Sciatic nerve (tissue), 2 donors: ENCODE results near the gene SLC46A2. TPM values are rescaled to one million over a fixed set of nuclear protein-coding genes. Genes with fewer than 3 reads are reported as not detected.

Source experiments
- ATAC-seq: fragments of 200-7000 bp; cut with Tn5 transposase; one replicate; pipeline ENCODE4 v1.9.1; 2020; ENCODE audit warnings: mild to moderate bottlenecking, moderate library complexity
- DNase-seq: peaks from one replicate; pipeline ENCODE4 v3.0.0-alpha.2; 2020; ENCODE audit warnings: low spot score
- intact Hi-C: fragments of 100-400 bp; cut with DNase I; formaldehyde crosslinking; loops from one replicate; pipeline ENCODE4 v1.14.2; 2022
- total RNA-seq: library from RNA; stranded (reverse); fragmentation: NEBNext Ultra II Directional; extraction: Animal tissue kit (Norgen Biotek cat#: 25700); gene quantifications from one replicate; pipeline ENCODE4 v1.2.1, GENCODE V29; 2021
- donor health status: DM: no; HTN: no; CAD: no.
- donor health status: DM: no; HTN: no; CAD: no.

SLC46A2 gene
- total RNA-seq, 1 donor from 2014 or later: 0.27 TPM

- intact Hi-C loops: no loop called here
- DNase-seq (no peak), ATAC-seq (no peak)
Measured at GRCh38 chr9:112842555-112842954, 48.1 kb downstream of the SLC46A2 start.

DNA sequence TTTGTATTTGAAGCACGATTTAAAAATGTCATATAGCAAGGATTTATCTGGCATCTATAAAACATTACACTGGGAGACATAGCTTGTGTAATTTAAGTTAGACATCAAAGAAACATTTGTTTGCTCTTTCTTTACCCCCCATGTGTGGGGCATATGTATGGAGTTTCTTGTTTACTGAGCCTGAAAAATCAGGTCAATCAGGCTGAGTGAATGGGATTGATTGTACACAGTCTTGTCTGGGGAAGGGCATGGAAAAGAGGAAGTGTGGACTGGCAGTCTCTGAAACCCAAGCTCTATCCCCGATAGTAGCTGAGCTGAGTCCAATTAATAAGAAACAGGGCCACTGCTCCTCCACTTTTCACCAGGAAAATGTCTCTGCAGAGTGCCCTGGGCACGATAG lies 49.4 kb downstream of the SLC46A2 start:
- DNase-seq (no peak), ATAC-seq (no peak)
- intact Hi-C loops: no loop called here

DNA sequence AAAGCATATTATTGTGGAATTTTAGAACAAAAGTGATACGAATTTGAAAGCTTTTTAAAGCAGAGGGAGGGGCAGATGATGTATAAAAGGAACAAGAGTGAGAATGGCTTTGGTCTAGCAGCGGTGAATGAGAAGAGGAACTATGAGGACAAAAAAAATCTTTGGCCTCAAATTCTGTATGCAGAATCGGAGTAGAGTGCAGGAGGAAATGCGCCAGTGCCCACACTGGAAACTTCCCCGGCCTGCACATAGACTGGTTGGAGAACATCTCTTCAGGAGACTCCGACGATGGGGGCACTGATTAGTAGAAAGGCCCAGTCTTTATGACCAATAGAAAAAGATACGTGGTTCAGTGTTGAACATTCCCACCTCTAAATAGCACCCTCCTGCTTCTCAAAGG lies 51.3 kb downstream of the SLC46A2 start:
- intact Hi-C loops: no loop called here
- no peak for DNase-seq
- peak; percentile 36 for ATAC-seq

- intact Hi-C loops: no loop called here
- ATAC-seq (no peak), DNase-seq (no peak)
Measured at GRCh38 chr9:112838342-112838741, 52.3 kb downstream of the SLC46A2 start.

DNA sequence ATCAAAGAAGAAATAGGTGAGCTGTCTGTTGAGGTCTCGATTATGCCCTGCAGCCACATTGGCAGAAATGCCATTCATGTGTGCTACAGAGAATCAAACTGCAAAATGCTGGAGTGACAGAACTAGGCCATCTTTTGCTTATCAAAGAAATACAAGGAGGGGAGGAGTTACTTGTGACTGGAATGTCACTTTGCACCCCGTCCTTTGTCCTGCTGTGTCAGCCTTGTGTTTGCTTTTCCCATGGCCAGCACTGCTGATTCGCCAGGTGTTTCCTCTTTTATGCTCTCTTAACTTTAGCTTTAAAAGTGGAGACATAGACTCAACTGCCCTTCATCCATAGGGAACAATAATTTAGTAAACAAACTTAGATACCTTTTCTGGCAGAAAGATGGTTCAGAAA lies 54.3 kb downstream of the SLC46A2 start:
- ATAC-seq (no peak), DNase-seq (no peak)
- intact Hi-C loops: no loop called here

DNA sequence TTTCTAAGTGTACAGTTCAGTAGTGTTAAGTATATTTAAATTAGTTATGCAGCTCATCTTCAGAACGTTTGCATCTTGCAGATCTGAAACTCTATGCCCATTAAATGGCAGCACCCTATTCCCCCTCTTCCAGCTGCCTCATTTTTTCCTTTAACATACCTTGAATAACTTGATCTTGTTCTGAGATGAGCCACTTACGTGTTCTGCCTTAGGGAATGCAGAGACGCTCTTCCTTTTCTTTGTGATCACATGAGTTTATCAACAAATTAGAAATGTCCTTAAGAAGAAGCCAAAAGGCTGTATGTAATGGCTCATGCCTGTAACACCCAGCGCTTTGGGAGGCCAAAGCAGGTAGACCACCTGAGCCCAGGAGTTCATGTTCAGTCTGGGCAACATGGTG lies 57.6 kb downstream of the SLC46A2 start:
- intact Hi-C loops: no loop called here
- ATAC-seq (no peak), DNase-seq (no peak)

- intact Hi-C loops: no loop called here
Measured at GRCh38 chr9:112831969-112832368, 58.7 kb downstream of the SLC46A2 start.

GRCh38 chr9:112831281-112831851 lies 59.3 kb downstream of the SLC46A2 start:
- peak; percentile 71 for ATAC-seq
- intact Hi-C loops: no loop called here
- DNase-seq: no peak

More at GRCh38 chr9:112831969-112832368, 58.7 kb downstream of the SLC46A2 start:
- DNase-seq (no peak), ATAC-seq (no peak)

Other genes starting within 250 kb of the SLC46A2 start
- 23.5 TPM for gene INIP, start 172.8 kb downstream of the SLC46A2 start, total RNA-seq
- gene SNX30, start 140.1 kb downstream of the SLC46A2 start, total RNA-seq: 10.7 TPM
- gene ZNF883, start 121.3 kb upstream of the SLC46A2 start, total RNA-seq: 3.6 TPM
- 6.5 TPM for gene ZFP37, start 165.8 kb upstream of the SLC46A2 start, total RNA-seq